ENCODE results near the gene HCFC1.

HCFC1 gene

DNA sequence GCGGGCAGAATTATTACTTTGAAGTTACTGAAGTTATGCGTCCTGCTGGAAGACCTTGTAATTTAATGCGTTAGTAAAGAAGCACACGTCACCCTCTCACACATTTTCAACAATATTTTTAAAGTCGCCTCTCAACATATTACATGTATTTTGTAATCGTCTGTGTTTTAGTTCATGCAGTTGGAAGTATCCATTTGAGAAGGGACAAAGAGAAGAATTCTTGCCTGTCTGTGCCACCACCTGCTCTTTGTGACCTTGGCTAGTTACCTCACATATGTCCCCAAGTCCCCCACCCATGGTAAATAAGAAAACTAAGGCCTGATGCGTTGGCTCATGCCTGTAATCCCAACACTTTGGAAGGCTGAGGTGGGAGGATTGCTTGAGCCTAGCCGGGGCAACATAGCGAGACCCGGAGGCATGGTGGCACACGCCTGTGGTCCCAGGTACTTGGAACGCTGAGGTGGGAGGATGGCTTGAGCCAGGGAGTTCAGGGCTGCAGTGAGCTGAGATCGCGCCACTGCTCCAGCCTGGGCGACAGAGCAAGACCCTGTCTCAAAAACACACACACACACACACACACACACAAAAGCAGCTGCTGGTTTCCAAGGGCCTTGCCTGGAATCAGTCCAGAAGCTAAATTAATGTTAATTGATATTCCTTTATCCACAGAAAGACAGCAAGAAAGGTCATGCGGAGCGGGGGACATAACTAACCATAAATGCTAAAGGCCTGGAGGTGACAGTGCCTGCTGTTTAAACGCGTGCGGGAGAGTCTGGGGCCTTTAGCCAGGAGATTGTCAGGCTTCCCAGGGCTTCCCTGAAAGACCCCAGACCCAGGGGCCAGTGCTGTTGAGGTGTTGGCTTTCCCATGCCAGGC is 1.7 kb upstream of the HCFC1 start:
- no peak for DNase-seq

DNA sequence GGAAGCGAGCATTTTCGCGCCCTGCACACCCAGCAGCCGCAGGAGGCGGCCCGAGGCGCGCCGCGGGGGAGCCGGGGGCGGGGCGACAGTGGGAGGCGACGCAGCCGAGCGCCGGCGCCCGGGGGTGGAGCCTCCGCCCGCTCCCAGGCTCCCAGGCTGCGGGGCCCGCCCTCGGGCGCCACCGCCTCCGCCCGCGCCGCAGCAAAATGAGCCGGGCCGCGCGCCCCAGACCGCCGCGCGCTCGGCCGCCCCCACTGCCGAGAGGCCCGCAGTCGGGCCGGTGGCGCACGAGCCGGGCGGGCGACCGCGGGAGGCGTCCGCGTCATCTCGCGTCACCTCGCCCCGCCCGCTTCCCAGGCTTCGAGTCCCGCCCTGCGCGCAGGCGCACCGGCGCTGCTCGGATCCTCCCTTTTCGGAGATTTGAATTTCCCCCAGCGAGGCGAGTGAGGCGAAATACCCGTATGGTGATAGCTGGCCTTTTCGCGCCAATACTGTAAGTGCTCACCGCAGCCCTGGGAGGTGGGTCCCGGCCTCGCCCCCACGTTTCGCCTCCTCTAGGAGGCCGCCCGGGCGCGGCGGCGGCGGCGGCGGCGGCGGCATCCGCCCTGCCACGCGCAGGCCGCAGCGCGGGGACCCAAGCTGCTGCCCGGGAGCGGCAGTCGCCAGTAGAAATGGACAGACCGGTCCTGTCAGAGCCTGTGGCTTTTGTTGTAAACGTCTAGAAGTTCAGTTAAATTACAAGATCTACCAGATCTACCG is 929 bp upstream of the HCFC1 start, which contains the start of gene TMEM187:
Gene TMEM187 (plus strand): TSS at position 387 of the 759 bp plus-strand sequence. CDS start 9,309 bp downstream, outside the sequence.
- DNase-seq, result peak; percentile 92

DNA sequence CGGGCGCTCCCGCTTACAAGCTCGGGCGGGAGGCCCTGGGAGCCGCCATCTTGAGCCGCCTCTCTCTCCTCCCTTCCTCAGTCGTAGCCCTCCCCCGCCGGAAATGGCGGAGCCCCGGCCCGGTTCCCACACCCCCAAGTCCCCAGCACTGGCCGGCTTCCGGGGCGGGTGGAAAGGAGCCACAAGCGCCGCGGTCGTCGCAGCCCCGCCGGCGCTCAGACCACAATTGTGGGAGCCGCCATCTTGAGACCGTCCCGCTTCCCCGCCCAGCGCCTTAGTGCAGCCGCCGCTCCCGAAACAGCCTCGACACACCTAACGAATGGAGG is 531 bp downstream of the HCFC1 start:
- peak; percentile 87 for DNase-seq

DNA sequence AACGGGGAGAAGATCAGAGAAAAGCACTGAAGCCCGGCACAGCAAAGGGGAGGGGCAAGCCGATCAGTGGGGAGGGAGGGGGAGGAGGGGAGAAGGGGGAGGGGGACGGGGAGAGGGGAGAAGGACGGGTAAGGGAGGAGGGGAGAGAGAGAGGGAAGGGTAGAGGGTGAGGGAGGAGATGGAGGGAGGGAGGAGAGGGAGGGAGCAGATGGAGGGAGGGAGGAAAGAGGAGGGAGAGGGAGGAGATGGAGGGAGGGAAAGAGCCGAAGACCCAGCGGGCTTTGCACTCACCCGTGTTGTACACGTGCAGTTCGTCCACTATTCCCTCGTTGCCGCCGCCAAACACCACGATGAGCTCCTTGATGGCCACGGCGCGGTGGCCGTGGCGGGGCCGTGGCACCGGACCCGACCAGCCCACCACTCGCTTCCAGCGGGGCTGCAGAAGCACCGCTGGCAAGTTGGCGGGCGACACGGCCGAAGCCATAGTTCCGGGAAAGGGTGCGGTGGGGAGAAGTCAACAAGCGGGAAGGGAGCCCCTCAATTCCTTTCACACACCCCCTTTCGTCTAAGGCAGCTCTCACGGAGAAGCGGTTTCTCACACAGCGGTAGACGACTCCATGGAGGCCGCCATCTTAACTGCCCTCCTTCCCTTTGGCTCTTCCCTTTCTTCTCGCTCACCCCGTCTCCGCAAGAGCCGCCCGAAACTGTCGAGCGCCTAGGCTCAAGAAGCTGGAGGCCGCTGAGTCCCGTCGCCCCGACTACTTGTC is 1.1 kb downstream of the HCFC1 start:
- DNase-seq, result peak; percentile 74

DNA sequence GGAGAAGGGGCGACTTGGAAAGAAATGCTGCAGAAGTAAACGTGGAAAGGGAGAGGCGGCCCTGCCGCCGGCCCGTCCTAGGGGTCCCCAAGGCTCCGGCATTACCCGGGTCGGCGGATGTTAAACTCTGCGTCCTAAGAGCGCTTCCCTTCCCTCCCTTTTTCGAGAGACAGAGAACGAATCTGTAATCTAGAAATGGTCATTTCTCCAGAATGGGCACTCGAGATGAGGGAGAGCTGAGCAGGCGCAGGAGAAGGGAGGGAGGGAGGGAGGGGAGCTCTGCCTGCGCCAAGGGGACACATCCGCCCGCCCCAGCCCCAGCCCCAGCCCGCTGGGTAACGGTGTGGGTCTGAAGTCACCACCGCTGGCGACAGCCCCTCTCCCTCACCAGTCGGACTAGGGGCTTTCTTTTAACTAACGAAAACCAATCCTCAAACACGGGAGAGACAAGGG is 1.7 kb downstream of the HCFC1 start:
- no peak for DNase-seq

DNA sequence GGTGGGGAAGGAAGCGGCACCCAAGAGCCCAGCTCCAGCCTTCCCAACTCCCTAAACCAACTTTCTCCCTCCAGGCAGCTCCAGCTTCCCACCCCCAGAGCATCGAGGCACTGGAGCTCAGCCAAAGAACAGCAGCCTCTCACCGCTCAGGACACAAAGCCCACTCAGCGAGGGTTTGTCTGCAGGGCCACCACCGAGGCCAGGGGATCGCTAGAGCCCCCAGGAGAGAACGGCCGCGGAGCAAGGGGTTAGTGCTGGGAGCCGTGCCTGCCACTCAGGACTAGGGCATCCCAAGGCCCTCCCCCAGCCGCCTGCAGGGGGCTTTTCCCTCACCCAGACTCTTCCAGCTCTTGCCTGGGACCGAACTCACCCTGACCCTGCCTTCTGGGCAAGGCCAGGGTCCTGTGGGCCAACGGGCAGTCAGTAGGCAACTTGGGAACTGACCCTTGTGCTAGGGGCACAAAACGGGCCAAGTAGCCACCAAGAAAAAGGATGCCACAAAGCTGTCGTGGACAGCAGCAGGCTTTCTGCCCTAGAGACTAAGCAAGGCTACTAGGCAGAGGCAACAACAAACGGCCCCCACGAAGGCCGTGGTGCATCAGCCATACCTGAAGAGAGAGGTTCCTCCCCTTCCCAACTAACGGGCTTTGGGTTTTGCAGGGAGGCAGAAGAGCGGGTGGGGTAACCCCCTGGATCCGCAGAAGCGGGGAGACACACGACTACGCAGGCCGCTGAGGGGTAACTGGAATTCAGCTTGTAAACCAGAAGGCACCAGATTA is 2.3 kb downstream of the HCFC1 start:
- no peak for DNase-seq

DNA sequence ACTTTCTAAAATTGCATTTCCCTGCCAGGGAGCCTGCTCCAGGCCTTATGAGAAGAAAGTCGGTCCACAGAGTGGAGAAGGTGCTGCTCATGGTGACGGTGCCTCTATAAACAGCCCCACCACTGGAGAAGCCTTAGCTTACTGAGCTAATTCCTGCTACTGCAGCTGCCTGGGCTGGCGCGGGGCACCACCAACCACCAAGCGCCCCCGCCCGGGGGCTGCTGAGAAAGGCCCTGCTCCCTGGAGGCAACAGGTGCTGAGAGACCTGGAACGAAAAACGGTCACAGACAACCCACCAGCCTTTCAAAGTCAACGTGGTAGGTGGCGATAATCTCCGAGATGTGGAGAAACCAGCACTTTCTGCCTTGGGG is 2.9 kb downstream of the HCFC1 start:
- no peak for DNase-seq

DNA sequence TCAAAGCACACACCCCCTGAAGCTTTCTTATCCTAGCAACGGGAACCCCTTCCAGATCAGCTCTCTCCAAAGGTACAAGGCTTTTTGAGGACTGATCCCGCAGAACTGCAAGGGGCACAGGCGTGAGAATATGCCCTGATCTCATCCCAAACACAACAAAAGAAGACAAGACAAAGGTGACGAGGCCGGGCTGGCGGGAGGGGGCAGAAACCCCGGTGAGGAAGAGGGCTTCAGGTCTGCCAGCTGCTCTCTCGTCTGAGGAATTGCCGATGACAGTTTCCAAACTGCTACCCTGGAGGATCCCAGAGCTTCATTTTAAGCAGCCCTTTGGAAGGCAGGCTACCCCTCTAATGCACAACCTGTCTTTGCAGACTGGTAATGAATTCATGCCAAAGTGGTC is 3.4 kb downstream of the HCFC1 start:
- DNase-seq, result no peak

DNA sequence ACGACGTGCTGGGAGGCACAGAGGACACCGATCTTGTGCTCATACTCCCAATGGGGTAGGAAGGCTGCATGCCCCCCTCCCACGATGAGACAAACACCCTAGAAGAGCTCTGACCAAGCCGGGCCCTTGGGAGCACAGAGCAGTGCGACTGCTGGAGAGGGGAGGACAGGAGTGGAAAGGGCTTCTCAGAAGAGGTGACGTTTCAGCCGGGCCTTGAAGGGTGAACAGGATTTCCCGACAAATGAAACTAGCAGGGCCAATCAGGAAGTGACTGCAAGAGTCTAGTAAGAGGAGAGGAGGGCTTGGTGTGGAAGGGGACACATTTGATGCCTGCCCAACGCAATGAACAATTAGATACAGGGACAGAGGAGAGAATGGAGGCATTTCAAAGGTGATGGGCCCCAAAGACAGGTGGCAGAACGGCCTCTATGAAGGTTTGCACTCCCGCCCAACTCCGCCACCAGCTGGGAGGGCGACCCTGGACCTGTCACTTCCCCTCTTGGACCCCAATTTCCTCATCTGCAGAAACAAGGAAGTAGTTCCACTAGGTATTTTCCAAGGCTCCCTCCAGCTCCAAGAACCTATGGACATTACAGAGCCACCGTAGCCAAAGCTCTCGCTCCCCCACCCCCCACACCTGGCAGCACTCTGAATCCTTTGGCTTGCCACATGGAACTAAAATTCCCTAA is 3.9 kb downstream of the HCFC1 start:
- DNase-seq, result no peak

DNA sequence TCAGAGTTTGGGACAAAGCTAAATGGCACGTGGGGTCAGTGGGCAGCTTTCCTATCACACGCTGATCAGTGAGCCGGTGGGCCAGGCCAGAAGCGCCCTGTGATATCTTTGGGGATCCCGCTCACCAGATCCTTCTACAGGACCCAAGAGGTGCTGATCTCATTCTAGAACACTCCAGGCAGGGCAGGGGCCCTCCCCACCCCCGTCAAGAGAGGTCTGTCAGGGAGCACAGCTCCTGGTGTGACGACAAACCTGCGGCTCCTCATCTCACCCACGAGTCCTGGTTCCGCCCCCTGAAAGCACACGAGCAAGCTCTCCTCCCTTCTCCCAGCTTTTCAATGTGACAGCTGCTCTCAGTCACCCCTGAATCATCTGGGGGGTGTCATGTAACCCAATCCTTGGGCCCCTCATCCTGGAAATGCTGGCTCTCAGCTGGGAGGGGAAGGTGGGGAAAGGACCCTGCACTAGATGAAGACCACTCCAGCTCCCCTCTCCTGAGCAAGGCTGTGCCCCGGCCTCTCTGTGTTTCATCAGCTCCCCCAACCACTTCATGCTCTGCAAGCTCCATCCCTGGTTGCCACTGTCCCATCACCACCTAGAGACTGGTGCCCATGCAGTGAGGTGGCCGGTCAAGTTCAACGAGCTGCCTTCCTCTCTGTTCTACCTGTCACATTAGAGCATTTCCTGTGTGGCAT is 4.6 kb downstream of the HCFC1 start:
- no peak for DNase-seq

DNA sequence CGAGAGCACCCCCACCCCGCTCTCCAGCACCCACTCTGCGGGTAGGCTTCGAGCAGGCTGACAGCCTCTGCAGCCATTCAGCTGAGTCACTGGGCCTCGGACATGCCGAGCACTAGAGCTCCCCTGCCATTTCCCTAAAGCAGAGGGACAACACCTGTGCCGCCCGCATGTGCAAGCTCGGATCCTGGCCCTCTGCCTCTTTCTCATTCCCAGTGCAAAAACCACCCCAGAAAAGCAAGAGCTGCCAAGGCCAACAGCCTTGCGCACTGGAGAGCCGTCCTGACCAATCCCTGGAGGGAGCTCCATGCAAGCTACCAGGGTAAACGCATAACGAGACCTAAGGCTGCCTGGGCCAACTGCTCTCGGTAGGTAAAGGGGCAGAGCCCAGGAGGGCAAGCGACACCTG is 5.3 kb downstream of the HCFC1 start:
- DNase-seq, result no peak

DNA sequence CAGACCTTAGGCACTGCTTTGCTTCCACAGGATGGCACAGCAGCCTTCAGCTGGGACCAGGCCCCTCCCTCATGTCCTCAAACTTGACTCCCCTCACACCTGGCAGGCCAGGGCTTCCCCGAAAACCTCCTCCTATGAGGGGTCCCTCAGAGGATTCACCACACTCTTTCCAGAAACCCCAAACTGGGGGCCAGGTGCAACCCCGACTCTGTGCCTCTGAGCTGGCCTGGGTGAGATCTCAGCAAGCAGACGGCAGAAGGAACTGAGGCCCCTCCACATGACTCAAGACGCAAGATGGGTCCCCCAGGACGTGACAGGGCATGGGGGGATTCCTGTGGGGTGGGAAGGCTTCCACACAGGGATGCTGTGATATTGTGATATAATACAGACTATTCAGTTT is 6.2 kb downstream of the HCFC1 start:
- DNase-seq, result no peak

DNA sequence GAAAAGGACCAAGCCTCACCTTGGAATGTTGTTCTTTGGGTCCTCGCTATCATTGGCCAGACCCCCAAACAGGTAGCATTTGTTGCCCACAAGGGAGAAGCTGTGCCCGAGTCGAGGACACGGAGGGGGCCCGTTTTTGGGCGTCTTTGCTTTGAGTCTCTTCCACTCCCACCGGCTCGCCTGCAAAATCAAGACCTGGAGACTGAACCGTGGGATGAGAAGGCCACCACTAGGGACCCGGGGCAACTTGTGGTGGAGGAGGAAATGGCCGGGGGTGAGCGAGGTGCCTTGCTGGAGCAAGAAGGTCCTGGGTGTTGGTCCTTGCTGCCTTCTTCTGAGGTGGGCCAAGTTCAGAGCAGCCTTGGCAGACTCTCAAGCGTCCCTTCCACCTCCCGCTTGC is 7.5 kb downstream of the HCFC1 start:
- no peak for DNase-seq

DNA sequence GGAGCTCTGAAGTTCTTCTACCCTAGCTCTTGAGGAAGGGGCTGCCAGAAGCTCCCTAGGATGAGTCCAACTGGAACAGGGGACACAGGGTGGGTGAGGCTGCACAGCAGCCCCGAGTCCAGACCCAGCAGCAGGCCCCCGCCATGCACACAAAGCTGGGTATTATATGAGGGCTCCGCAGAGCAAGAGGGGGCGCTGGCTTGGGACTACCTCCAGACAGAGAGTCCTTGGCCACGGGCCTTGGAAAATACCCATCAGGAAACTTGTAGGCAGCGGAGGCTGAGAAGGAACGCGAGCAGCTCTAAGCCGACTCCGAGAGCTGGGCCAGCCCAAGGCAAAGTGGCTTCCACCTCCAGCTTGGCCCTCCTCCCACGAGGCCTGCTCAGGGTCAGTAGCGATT is 8.1 kb downstream of the HCFC1 start:
- DNase-seq, result no peak

DNA sequence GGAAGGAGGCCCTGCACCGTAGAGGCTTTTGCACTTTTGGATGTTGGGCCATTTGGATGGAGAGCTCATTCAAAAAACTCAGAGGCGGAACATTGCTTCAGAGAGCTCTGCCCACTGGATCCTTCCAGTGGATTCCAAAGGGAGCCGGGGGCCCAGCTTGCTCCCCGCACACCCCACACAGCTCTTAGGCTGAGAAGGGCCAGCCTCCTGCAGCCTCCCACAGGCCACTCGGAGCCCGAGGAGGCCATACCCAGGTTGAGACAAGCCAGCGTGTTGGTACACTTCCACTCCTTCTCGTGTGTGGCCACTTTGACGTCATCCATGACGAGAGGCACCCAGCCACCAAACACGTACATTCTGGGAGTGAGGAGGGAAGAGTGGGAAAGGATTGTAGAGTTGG is 10.3 kb downstream of the HCFC1 start:
- no peak for DNase-seq

DNA sequence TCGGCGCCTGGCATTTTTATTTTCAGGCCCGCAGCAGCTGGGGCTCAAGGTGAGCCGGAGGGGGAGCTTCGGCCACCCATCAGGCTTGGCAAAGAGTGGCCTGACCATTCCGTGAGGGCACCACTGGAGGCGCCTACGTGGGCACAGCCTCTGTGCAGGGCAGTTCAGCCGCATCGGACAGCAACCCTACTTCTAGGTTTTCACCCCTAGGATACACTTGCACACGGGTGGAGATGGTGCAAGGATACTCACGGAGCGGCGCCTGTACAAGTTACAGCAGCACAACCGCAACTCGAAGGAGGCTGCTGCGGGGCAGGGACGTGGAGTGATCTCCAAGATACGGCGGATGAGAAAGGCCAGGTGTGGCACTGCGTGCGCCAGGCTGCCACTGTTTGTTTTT is 10.8 kb downstream of the HCFC1 start:
- DNase-seq, result no peak

DNA sequence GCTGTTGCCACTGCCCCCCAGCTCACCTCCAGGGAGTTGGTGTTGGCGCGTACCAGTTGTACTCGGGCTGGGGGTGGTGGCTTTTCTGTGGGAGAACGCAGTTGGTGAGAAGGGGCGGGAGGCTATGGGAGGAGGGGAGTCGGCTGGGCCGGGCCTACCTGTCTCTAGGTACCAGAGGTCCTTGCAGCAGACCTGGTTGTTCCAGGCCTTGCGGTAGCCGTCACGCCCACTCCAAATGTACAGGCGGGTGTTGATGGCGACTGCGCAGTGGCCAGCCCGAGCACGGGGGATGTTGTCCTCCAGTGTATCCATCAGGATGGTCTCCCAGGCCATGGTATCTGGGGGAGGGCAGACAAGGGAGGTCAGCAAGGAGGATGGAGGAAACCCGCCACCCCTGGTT is 11.5 kb downstream of the HCFC1 start:
- no peak for DNase-seq

DNA sequence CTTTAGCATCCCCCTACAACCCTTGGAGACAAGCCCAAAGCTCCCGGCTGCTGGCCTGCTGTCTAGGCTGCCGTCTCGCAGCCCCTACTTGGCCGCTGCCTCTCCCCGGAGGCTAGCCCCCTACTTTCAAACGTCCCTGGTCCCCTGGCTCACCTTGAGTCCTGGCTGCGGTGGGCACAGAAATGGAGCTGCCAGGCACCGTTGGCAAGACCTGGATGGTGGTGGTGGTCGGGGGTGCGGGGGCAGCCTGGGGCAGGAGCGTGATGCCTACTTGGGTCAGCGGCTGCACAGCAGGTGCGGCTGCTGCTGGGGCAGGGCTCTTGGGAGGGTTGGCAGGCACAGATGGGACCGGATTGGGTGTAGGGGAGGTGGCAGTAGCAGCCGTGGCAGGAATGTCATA is 12.0 kb downstream of the HCFC1 start:
- no peak for DNase-seq

DNA sequence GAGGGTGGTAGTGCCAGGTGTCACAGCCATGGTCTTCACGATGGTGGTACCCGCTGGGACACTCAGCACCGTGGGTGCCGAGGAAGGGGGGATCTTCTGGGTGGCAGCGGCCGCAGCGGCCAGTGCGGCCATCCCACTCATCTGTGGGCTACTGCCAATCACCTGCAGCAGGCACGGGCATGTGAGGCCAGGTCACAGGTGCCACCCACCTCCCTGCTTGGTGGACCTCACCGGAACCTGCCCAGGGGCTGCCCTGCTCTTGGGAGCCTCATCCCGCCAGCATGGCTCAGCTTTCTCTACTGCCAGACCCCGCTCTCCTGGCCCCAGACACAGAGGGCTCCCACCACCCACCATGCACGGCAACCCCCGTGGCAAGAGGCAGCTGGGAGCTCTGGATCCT is 13.0 kb downstream of the HCFC1 start:
- DNase-seq, result no peak

DNA sequence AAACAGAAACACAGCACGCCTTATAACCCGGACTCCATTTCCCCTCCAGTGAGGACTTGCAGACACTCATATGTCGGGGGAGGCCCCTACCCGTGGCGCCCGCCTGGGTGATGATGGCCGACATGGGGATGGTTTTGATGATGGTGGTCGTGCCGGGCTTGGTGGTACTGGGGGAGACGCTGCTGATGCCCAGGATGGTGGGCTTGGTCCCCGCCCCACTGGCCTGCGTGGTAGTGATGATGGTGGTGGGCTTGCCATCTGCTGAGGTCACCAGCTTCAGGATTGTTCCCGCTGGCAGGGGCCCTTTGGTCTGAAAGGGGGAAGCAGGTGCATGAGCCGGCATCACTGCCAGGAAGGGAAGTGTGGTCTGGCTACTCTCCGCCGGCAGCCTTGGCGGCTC is 14.4 kb downstream of the HCFC1 start:
- no peak for DNase-seq
